ENCODE results near the gene WDFY2. TPM values are rescaled to one million over a fixed set of nuclear protein-coding genes. Genes with fewer than 3 reads are reported as not detected.

WDFY2 gene
- total RNA-seq, 3 donors from 2014 or later (not counting 1 experiment from before 2014, with no cell fraction given), result 29.5 to 32.1 (median 31.3) TPM

- H3K4me3 Mint-ChIP-seq, result no peak overlapping the region
- 75% methylated on average over 5 of the region's 5 CpGs for WGBS (ENCODE audit: insufficient coverage)
- no peak for TF ChIP-seq CTCF (IDR thresholded peaks at IDR 0.05)
Measured at GRCh38 chr13:51800486-51800885, 216.2 kb downstream of the WDFY2 start.

GRCh38 chr13:51801631-51802099 is 217.4 kb downstream of the WDFY2 start:
- Histone ChIP-seq H3K4me3 (ENCODE audit: low read length) (no peak overlapping the region), H3K27me3 (ENCODE audit: control insufficient read depth, insufficient read depth, low read length) (no peaks in the 10 kb centered on the region), H3K4me1 (ENCODE audit: control insufficient read depth, insufficient read depth, low read length) (peaks cover 27% of the 10 kb centered on the region), H3K9me3 (ENCODE audit: control insufficient read depth, insufficient read depth, low read length) (no peaks in the 10 kb centered on the region), H3K27ac (ENCODE audit: low read length) (peak overlapping the region; percentile 97), H3K36me3 (ENCODE audit: control insufficient read depth, insufficient read depth, low read length) (no peaks in the 10 kb centered on the region)
- DNase-seq (no peak), ATAC-seq (no peak)
- Mint-ChIP-seq H3K27me3 (ENCODE audit: low read depth in 2 of 2) (peaks cover 0 to 8% of the 10 kb centered on the region in 2 donors), H3K4me1 (peaks cover 34 to 35% of the 10 kb centered on the region in 2 donors), H3K9me3 (no peaks in the 10 kb centered on the region), H3K27ac (peak overlapping the region; percentile 91 to 99), H3K4me3 (peak overlapping the region; percentile 45), H3K36me3 (no peaks in the 10 kb centered on the region)
- intact Hi-C loops (cut with micrococcal nuclease), result loop anchor here (1.0 to 5.0 kb wide), 4 partner anchors 15 to 1864 kb away; partner anchors contain the start of genes CKAP2 and SPRYD7
- WGBS (ENCODE audit: insufficient coverage), result 93% methylated on average over 5 of the region's 7 CpGs
- TF ChIP-seq CTCF (IDR thresholded peaks at IDR 0.05), result no peak

More at GRCh38 chr13:51800486-51800885, 216.2 kb downstream of the WDFY2 start:
- intact Hi-C loops (cut with micrococcal nuclease), result loop anchor here (5.0 kb wide), 2 partner anchors 1718 to 1863 kb away; partner anchors contain the start of gene SPRYD7
- Mint-ChIP-seq H3K4me1 (peaks cover 29 to 34% of the 10 kb centered on the region in 2 donors), H3K27ac (peak overlapping the region in 1 of 2 donors; percentile 7), H3K36me3 (no peaks in the 10 kb centered on the region), H3K9me3 (no peaks in the 10 kb centered on the region), H3K27me3 (ENCODE audit: low read depth in 2 of 2) (peaks cover 0 to 8% of the 10 kb centered on the region in 2 donors)
- Histone ChIP-seq H3K9me3 (ENCODE audit: control insufficient read depth, insufficient read depth, low read length) (no peaks in the 10 kb centered on the region), H3K4me1 (ENCODE audit: control insufficient read depth, insufficient read depth, low read length) (peaks cover 27% of the 10 kb centered on the region), H3K36me3 (ENCODE audit: control insufficient read depth, insufficient read depth, low read length) (no peaks in the 10 kb centered on the region), H3K4me3 (ENCODE audit: low read length) (no peak overlapping the region), H3K27me3 (ENCODE audit: control insufficient read depth, insufficient read depth, low read length) (no peaks in the 10 kb centered on the region), H3K27ac (ENCODE audit: low read length) (no peak overlapping the region)
- no peak for DNase-seq
- ATAC-seq, result no peak

GRCh38 chr13:51802631-51803418 is 218.6 kb downstream of the WDFY2 start:
- H3K27ac ChIP-seq (ENCODE audit: low read length), result peak overlapping the region; percentile 97
- WGBS (ENCODE audit: insufficient coverage), result 39% methylated on average over 9 of the region's 9 CpGs
- DNase-seq (peak in 1 of 2 donors; percentile 46), ATAC-seq (no peak)
- peaks cover 27% of the 10 kb centered on the region for H3K4me1 ChIP-seq (ENCODE audit: control insufficient read depth, insufficient read depth, low read length)
- H3K4me3 ChIP-seq (ENCODE audit: low read length), result peak overlapping the region; percentile 63
- Mint-ChIP-seq H3K27ac (peak overlapping the region; percentile 91 to 99), H3K27me3 (ENCODE audit: low read depth in 2 of 2) (peaks cover 0 to 8% of the 10 kb centered on the region in 2 donors), H3K4me1 (peaks cover 34 to 35% of the 10 kb centered on the region in 2 donors), H3K36me3 (no peaks in the 10 kb centered on the region), H3K4me3 (peak overlapping the region; percentile 94), H3K9me3 (no peaks in the 10 kb centered on the region)
- no peaks in the 10 kb centered on the region for H3K27me3 ChIP-seq (ENCODE audit: control insufficient read depth, insufficient read depth, low read length)
- no peaks in the 10 kb centered on the region for H3K36me3 ChIP-seq (ENCODE audit: control insufficient read depth, insufficient read depth, low read length)
- intact Hi-C loops (cut with micrococcal nuclease), result loop anchor here (1.0 to 5.0 kb wide), 9 partner anchors 17 to 1866 kb away; partner anchors contain the start of genes ALG11, CKAP2, INTS6 and SPRYD7
- no peaks in the 10 kb centered on the region for H3K9me3 ChIP-seq (ENCODE audit: control insufficient read depth, insufficient read depth, low read length)
- no peak for TF ChIP-seq CTCF (IDR thresholded peaks at IDR 0.05)
